ENCODE data around the gene AGAP1.
"Not testable (repeated sequence)": the region's sequence is repeated elsewhere in the genome, so short reads cannot be mapped to it uniquely, and the experiment has no call there.

The AGAP1 gene

DNA sequence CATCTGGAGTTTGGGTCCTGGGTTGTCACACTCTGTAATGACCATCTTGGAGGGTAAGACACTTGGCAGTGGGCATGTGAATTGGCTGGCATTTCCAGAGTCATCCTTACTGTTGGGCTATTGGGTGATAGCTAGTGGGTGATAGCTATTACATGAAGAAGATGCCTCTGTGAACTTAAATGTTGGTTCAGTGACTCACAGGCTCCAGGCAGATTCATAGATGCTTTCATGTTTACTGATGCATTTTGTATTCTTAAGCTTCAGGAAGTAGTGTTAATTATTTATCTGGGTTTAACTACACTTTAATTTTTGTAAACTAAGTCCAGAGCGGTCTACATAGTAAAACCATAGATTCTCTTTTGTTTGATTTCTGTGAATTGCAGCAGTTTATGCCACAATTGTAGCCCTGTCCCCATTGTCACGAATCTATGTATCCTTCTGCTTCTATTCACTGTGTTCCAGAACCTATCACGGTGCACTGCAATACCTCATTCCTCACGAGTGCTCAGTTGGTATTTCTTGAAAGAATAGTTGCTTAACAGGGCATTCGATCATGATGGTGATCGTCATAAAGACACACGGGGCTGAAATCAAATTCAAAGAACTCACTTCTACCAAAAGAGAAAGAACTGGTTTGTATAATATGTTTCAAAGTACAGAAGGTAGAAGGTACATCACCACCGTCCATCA, 594.7 kb downstream of the AGAP1 start:
- DNase-seq (ENCODE audit: low read depth): peak; percentile 14

DNA sequence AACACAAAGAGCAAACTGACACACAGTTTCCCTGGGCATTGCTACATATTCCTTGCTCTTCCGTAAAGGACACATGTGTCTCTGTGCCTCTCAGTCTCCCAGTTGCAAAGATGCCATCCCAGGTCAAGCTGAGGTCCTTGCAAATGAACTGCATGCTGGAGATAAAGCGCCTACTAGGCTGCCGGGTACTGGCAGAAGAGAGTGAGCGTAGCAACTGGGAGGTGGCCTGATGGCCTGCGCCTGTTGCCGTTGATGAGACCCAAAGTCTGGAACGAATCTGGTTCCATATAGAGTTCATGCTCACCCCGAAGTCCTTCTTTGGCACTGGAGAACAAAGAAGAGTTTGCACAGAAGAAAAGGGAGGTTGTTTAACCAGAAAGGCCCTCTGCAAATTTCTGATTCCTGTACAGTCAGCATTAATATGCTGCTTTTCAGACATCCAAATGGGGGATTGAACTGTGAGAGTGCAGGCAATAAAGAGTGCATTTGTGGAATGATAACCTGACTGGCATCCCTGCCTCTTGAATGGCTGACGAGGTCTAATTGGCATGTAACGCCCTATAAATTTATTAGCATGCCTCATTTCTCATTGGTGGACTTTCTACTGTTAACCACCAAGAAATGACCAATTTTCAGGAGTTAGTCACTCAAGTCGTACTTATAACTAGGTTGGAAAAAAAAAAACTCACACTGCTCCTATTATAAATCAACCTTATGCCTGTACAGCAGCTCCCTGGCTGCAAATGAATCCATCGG, 595.6 kb downstream of the AGAP1 start:
- Histone ChIP-seq H3K9me3 (ENCODE audit: control insufficient read depth, low read length) (no peaks in the 10 kb centered on the region), H3K27me3 (replicated peaks; ENCODE audit: control insufficient read depth, insufficient read depth, low read length) (no peaks in the 10 kb centered on the region), H3K4me1 (ENCODE audit: control insufficient read depth, insufficient read depth, low read length) (no peaks in the 10 kb centered on the region), H3K9ac (ENCODE audit: low read length) (no peak overlapping the region), H3K4me3 (ENCODE audit: low read length) (no peak overlapping the region), H3K36me3 (ENCODE audit: control insufficient read depth, insufficient read depth, low read length, severe bottlenecking) (no peaks in the 10 kb centered on the region)
- no peak for DNase-seq (ENCODE audit: low read depth)

More for the DNA sequence above, 594.7 kb downstream of the AGAP1 start:
- H3K4me3 ChIP-seq (ENCODE audit: low read length): no peak overlapping the region
- no peaks in the 10 kb centered on the region for H3K4me1 ChIP-seq (ENCODE audit: control insufficient read depth, insufficient read depth, low read length)
- no peaks in the 10 kb centered on the region for H3K9me3 ChIP-seq (ENCODE audit: control insufficient read depth, low read length)
- H3K36me3 ChIP-seq (ENCODE audit: control insufficient read depth, insufficient read depth, low read length, severe bottlenecking): peaks cover 4% of the 10 kb centered on the region
- no peak overlapping the region for H3K9ac ChIP-seq (ENCODE audit: low read length)
- no peaks in the 10 kb centered on the region for H3K27me3 ChIP-seq (replicated peaks; ENCODE audit: control insufficient read depth, insufficient read depth, low read length)

DNA sequence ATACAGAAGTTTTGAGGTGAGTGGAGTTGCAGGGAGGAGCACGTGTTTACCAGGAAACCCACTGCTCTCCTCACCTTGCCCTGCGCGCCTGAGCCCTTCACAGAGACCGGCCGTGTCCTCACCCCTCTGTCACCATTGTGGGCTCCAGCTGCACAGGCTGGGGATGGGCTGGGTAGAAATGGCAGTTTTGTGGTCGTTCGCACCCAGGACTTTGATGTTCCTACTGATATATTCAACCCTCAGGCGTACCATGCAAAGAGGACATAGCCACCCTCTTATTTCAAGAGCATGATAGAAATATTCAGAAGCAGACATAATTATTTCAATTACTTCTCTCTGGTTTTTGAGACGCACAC, 596.2 kb downstream of the AGAP1 start:
- no peak overlapping the region for H3K9ac ChIP-seq (ENCODE audit: low read length)
- H3K4me3 ChIP-seq (ENCODE audit: low read length): no peak overlapping the region
- H3K27me3 ChIP-seq (replicated peaks; ENCODE audit: control insufficient read depth, insufficient read depth, low read length): no peaks in the 10 kb centered on the region
- no peaks in the 10 kb centered on the region for H3K9me3 ChIP-seq (ENCODE audit: control insufficient read depth, low read length)
- no peak for DNase-seq (ENCODE audit: low read depth)
- no peaks in the 10 kb centered on the region for H3K36me3 ChIP-seq (ENCODE audit: control insufficient read depth, insufficient read depth, low read length, severe bottlenecking)
- no peaks in the 10 kb centered on the region for H3K4me1 ChIP-seq (ENCODE audit: control insufficient read depth, insufficient read depth, low read length)

DNA sequence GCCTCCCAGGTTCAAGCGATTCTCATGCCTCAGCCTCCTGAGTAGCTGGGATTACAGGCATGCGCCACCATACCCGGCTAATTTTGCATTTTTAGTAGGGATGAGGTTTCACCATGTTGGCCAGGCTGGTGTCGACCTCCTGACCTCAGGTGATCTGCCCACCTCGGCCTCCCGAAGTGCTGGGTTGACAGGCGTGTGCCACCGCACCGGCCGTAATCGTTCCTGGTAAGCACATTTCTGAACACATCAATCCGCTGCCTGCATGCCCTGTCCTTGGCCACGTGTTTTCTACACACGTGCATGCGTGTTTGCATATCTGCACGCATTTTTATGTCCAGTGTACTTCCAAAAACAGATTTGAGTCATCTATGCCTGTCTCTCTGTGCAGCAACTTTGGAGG, 597.0 kb downstream of the AGAP1 start:
- H3K9ac ChIP-seq (ENCODE audit: low read length); H3K9me3 ChIP-seq (ENCODE audit: control insufficient read depth, low read length); H3K4me3 ChIP-seq (ENCODE audit: low read length); H3K36me3 ChIP-seq (ENCODE audit: control insufficient read depth, insufficient read depth, low read length, severe bottlenecking); H3K27me3 ChIP-seq (replicated peaks; ENCODE audit: control insufficient read depth, insufficient read depth, low read length); H3K4me1 ChIP-seq (ENCODE audit: control insufficient read depth, insufficient read depth, low read length); DNase-seq (ENCODE audit: low read depth): not testable (repeated sequence)

DNA sequence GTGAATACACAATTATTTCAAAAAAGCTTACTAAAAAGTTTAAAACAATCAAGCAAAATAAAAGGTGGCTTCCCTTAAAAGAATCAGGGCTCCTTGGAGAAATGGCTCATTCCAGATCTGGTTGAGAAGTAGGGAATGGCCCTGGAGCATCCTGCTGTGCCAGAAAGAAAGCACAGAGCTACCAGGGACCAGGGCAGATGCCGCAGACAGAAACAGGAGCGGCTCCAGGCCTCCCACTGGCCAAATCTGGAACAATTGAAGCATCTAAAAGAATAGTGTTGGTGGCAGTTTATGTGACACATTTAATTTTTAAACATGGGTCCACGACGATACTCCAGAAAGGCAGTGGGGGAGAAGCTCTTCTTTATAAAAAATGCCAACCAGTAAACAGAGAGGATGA, 598.9 kb downstream of the AGAP1 start:
- H3K27me3 ChIP-seq (replicated peaks; ENCODE audit: control insufficient read depth, insufficient read depth, low read length): no peaks in the 10 kb centered on the region
- no peaks in the 10 kb centered on the region for H3K36me3 ChIP-seq (ENCODE audit: control insufficient read depth, insufficient read depth, low read length, severe bottlenecking)
- no peak overlapping the region for H3K9ac ChIP-seq (ENCODE audit: low read length)
- H3K4me3 ChIP-seq (ENCODE audit: low read length): no peak overlapping the region
- no peaks in the 10 kb centered on the region for H3K4me1 ChIP-seq (ENCODE audit: control insufficient read depth, insufficient read depth, low read length)
- H3K9me3 ChIP-seq (ENCODE audit: control insufficient read depth, low read length): no peaks in the 10 kb centered on the region
- DNase-seq (ENCODE audit: low read depth): no peak

DNA sequence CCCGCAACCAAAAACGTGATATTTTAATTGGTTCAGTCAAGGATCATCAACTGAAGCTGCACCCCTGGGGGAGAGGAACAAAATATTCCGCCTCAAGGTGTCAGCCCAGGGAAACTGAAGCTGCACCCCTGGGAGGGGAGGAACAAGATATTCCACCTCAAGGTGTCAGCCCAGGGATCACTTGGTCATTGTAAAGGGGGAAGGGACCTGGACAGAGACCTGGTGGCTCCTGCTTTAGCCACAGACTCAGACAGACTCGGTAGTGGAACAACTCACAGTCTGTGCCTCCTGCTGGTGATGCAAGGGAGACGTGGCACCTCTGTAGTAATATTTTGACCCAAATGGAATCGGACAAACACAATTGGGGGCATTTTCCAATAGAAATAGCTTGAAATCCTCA, 599.3 kb downstream of the AGAP1 start:
- Histone ChIP-seq H3K4me3 (ENCODE audit: low read length) (no peak overlapping the region), H3K27me3 (replicated peaks; ENCODE audit: control insufficient read depth, insufficient read depth, low read length) (no peaks in the 10 kb centered on the region), H3K9ac (ENCODE audit: low read length) (no peak overlapping the region), H3K9me3 (ENCODE audit: control insufficient read depth, low read length) (no peaks in the 10 kb centered on the region), H3K36me3 (ENCODE audit: control insufficient read depth, insufficient read depth, low read length, severe bottlenecking) (no peaks in the 10 kb centered on the region), H3K4me1 (ENCODE audit: control insufficient read depth, insufficient read depth, low read length) (no peaks in the 10 kb centered on the region)
- no peak for DNase-seq (ENCODE audit: low read depth)

DNA sequence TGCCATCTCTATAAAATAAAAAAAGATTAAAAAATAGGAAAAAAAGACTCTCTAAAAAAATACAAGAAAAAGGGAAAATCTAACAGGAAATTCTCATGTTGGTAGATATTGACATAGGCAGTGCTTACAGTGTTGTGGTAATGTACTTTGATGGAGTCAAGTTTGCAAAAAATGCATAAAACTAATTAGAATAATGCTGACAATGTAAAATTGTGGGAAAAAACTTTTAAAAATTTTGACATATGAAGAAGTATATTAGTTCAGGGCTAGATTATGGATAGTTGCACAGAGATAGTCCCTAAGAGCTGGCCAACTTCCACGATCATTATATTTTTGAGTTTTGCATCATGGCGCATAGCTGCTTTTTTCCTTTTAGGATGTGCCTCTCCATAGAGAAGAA, 601.7 kb downstream of the AGAP1 start:
- Histone ChIP-seq H3K4me3 (ENCODE audit: low read length) (no peak overlapping the region), H3K9ac (ENCODE audit: low read length) (no peak overlapping the region), H3K27me3 (replicated peaks; ENCODE audit: control insufficient read depth, insufficient read depth, low read length) (no peaks in the 10 kb centered on the region), H3K9me3 (ENCODE audit: control insufficient read depth, low read length) (no peaks in the 10 kb centered on the region), H3K4me1 (ENCODE audit: control insufficient read depth, insufficient read depth, low read length) (no peaks in the 10 kb centered on the region), H3K36me3 (ENCODE audit: control insufficient read depth, insufficient read depth, low read length, severe bottlenecking) (no peaks in the 10 kb centered on the region)
- DNase-seq (ENCODE audit: low read depth): no peak

DNA sequence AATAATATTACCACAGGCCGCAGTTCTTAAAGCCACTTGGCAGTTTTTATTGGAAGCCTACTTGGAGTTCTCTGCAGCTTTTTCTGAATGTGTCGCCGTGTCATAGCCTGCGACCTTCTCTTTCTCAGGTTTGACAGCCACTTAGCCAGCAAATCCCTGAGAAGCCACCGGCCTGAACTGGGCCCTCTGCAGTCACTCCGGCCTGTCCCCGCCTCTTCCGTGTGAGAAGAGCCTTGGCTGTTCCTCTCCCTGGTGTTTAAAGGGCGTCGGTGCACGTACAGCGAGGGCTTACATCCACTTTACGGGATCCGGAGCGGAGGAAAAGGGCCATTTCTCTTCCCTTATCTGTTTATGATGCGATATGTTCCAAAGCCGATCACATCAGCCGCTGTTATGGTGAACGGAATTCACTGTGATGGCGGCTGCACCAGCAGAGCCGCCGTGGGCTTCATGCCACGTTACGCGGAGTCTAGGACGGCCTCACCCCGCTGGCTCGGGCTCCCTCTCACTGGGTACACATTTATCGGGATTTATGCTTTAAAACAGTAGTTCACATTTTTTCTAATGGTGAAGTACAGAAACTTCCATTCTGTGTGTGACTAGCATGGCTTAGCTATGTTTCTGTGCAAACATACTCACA, 607.6 kb downstream of the AGAP1 start:
- DNase-seq (ENCODE audit: low read depth): no peak
- Histone ChIP-seq H3K27me3 (replicated peaks; ENCODE audit: control insufficient read depth, insufficient read depth, low read length) (no peaks in the 10 kb centered on the region), H3K9ac (ENCODE audit: low read length) (no peak overlapping the region), H3K4me3 (ENCODE audit: low read length) (no peak overlapping the region), H3K36me3 (ENCODE audit: control insufficient read depth, insufficient read depth, low read length, severe bottlenecking) (no peaks in the 10 kb centered on the region), H3K4me1 (ENCODE audit: control insufficient read depth, insufficient read depth, low read length) (no peaks in the 10 kb centered on the region), H3K9me3 (ENCODE audit: control insufficient read depth, low read length) (no peaks in the 10 kb centered on the region)

DNA sequence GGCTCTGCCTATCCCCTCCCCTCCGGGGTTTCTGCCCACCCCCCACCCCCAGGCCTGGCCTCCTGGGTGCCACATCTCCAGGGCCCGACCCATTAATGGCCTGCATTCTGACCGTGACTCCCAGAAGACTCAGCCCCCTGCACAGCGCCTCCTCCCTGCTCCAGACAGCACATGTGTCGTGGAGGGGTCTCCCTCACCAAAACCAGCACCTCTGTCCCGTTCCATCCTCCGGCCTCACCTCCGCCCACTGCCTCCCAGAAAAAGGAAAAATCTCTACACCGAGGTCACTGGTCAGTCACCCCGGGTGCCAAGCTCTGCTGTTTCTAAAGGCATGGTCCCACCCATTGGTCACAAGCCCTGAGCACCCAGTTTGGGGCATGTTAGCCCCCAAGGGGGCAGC, 609.1 kb downstream of the AGAP1 start:
- Histone ChIP-seq H3K9me3 (ENCODE audit: control insufficient read depth, low read length) (no peaks in the 10 kb centered on the region), H3K4me3 (ENCODE audit: low read length) (no peak overlapping the region), H3K27me3 (replicated peaks; ENCODE audit: control insufficient read depth, insufficient read depth, low read length) (no peaks in the 10 kb centered on the region), H3K36me3 (ENCODE audit: control insufficient read depth, insufficient read depth, low read length, severe bottlenecking) (no peaks in the 10 kb centered on the region), H3K4me1 (ENCODE audit: control insufficient read depth, insufficient read depth, low read length) (no peaks in the 10 kb centered on the region), H3K9ac (ENCODE audit: low read length) (no peak overlapping the region)
- no peak for DNase-seq (ENCODE audit: low read depth)

DNA sequence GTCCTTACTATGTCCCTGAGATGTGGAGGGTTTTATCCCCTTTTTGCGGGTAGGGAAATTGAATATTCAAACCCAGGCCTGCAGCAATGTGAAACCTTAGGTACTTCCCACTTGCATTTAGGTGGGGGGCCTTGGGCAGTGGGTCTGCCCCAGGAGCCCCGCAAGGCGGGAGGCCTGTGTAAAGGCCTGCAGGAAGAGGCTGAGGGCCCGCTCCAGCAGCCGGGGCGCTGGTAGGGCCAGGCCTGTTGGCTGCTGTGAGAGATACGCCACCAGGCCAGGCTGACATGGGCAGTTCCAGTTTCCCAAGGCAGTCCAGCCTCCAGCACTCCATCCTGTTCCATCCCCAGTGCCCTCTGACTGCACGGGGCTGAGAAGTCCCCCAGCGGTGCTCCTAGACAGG, 610.1 kb downstream of the AGAP1 start:
- DNase-seq (ENCODE audit: low read depth): no peak
- H3K27me3 ChIP-seq (replicated peaks; ENCODE audit: control insufficient read depth, insufficient read depth, low read length): no peaks in the 10 kb centered on the region

DNA sequence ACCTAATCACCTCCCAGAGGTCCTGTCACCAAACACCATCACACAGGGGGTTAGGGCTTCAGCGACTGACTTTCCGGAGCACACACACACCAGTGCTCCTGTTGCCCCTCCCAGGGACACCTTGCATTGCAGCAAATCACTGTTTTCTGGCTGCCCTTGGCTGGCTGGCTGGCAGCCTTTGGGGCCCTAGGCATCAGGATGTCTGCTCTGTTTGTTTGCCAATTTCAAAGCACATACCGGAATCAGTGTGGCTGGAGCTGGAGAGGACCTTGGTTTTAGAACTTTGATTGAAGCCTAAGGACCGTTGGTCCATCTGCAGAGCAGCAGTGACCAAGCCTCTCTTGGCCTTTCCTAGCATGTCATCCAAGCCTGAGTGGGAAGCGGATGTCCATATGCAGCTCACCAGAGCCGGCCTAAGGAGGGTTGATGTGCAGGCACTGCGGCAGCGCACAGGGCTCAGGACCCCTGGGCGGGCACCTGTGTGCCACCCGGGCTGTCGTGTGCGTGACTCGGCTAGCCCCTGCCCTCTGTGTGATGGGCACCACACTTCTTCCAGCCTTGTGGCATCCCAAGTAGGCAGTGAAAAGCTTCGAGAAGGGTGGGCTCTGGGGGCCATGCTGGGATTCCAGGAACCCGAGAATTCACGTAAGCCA, 612.2 kb downstream of the AGAP1 start:
- H3K4me3 ChIP-seq (ENCODE audit: low read length): no peak overlapping the region
- no peaks in the 10 kb centered on the region for H3K27me3 ChIP-seq (replicated peaks; ENCODE audit: control insufficient read depth, insufficient read depth, low read length)
- no peak overlapping the region for H3K9ac ChIP-seq (ENCODE audit: low read length)
- no peaks in the 10 kb centered on the region for H3K36me3 ChIP-seq (ENCODE audit: control insufficient read depth, insufficient read depth, low read length, severe bottlenecking)
- no peaks in the 10 kb centered on the region for H3K4me1 ChIP-seq (ENCODE audit: control insufficient read depth, insufficient read depth, low read length)
- no peaks in the 10 kb centered on the region for H3K9me3 ChIP-seq (ENCODE audit: control insufficient read depth, low read length)
- no peak for DNase-seq (ENCODE audit: low read depth)

More for the DNA sequence above, 610.1 kb downstream of the AGAP1 start:
- H3K9me3 ChIP-seq (ENCODE audit: control insufficient read depth, low read length): no peaks in the 10 kb centered on the region
- H3K36me3 ChIP-seq (ENCODE audit: control insufficient read depth, insufficient read depth, low read length, severe bottlenecking): no peaks in the 10 kb centered on the region
- no peaks in the 10 kb centered on the region for H3K4me1 ChIP-seq (ENCODE audit: control insufficient read depth, insufficient read depth, low read length)
- H3K4me3 ChIP-seq (ENCODE audit: low read length): no peak overlapping the region
- H3K9ac ChIP-seq (ENCODE audit: low read length): no peak overlapping the region
